ENCODE data around the gene BANF1. TPM values are rescaled to one million over a fixed set of nuclear protein-coding genes. Genes with fewer than 3 reads are reported as not detected.

BANF1 gene
- total RNA-seq, 1 donor from 2014 or later: 54.5 TPM

DNA sequence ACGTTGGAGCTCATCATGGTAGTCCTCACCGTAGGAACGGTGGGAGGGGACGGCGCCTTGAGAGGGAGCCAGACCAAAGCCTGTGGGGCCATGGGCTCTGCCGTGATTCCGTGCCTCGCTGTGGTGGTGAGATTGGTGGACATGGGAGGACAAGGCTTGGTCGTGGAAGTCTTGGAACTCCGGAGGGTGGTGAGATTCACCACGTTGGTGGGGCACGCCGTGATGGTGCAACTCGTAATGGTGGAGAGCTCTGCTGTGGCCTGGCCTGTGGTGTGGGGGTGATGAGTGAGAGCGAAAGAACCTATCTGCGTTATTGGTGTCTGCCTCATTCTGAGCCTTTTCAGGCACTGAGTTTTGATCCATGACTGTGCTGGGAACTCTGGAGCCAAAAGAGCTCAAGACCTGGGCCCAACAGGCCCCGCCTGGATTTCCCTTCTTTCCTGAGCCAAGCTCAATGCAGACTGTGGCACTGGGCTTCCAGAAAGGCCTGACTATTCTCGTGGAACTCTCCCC lies 23.8 kb downstream of the BANF1 start, which contains the start of gene CATSPER1:
CATSPER1 (minus strand) TSS at position 463 of the 513 bp plus-strand sequence; CDS start at position 363, 100 bp downstream.
- no peaks in the 10 kb centered on the region for H3K27me3 ChIP-seq
- H3K27ac ChIP-seq: no peak within 1 kb of the TSS
- H3K36me3 ChIP-seq: no peaks in the 10 kb centered on the region
- H3K4me3 ChIP-seq: no peak within 1 kb of the TSS
- intact Hi-C loops (cut with DNase I): no loop called here
- H3K4me1 ChIP-seq: peaks cover 4% of the 10 kb centered on the region
- TF ChIP-seq, protein P1, sequence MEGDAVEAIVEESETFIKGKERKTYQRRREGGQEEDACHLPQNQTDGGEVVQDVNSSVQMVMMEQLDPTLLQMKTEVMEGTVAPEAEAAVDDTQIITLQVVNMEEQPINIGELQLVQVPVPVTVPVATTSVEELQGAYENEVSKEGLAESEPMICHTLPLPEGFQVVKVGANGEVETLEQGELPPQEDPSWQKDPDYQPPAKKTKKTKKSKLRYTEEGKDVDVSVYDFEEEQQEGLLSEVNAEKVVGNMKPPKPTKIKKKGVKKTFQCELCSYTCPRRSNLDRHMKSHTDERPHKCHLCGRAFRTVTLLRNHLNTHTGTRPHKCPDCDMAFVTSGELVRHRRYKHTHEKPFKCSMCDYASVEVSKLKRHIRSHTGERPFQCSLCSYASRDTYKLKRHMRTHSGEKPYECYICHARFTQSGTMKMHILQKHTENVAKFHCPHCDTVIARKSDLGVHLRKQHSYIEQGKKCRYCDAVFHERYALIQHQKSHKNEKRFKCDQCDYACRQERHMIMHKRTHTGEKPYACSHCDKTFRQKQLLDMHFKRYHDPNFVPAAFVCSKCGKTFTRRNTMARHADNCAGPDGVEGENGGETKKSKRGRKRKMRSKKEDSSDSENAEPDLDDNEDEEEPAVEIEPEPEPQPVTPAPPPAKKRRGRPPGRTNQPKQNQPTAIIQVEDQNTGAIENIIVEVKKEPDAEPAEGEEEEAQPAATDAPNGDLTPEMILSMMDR (IDR thresholded peaks at IDR 0.05): no peak
- TF ChIP-seq POLR2A (IDR thresholded peaks at IDR 0.05) (no peak), POLR2AphosphoS5 (IDR thresholded peaks at IDR 0.05; ENCODE audit: insufficient read depth in 1 of 2, low read depth in 1 of 2) (no peak)
- DNase-seq (ENCODE audit: extremely low spot score in 2 of 2): no peak
- no peaks in the 10 kb centered on the region for H3K9me3 ChIP-seq

DNA sequence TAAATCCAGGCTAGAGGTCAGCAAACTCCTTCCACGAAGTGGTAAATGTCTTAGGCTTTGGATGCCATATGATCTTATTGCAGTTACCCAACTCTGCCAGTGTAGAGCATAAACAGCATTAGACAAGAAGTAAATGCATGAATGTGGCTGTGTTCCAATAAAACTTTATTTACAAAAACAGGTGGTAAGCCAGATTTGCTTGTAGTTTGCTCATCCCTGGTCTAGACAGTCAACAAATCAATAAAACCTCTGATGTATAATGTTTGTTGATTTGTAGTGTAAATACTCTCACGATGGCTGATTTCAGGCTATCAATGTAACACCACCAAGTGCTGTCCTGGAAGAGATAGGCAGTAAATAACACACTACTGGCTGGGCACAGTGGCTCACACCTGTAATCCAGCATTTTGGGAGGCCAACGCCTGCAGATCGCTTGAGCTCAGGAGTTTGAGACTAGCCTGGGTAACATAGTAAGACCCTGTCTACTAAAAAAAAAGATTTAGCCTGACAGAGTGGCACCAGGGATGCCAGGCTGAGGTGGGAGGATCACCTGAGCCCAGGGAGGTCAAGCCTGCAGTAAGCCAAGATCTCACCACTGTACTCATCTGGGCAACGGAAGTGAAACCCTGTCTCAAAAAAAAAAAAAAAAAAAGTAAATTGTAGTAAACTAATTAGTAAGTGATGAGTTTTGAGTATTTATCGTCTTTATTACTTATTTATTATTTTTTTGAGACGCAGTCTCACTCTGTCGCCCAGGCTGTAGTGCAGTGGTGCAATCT lies 30.8 kb downstream of the BANF1 start:
- Histone ChIP-seq H3K36me3 (no peaks in the 10 kb centered on the region), H3K27ac (no peak overlapping the region), H3K4me1 (no peaks in the 10 kb centered on the region), H3K9me3 (no peaks in the 10 kb centered on the region), H3K27me3 (no peaks in the 10 kb centered on the region), H3K4me3 (no peak overlapping the region)
- TF ChIP-seq POLR2AphosphoS5 (IDR thresholded peaks at IDR 0.05; ENCODE audit: insufficient read depth in 1 of 2, low read depth in 1 of 2): no peak
- no peak for TF ChIP-seq POLR2A (IDR thresholded peaks at IDR 0.05)
- TF ChIP-seq, protein P1 (IDR thresholded peaks at IDR 0.05): no peak
- no peak for DNase-seq (ENCODE audit: extremely low spot score in 2 of 2)
- intact Hi-C loops (cut with DNase I): no loop called here

DNA sequence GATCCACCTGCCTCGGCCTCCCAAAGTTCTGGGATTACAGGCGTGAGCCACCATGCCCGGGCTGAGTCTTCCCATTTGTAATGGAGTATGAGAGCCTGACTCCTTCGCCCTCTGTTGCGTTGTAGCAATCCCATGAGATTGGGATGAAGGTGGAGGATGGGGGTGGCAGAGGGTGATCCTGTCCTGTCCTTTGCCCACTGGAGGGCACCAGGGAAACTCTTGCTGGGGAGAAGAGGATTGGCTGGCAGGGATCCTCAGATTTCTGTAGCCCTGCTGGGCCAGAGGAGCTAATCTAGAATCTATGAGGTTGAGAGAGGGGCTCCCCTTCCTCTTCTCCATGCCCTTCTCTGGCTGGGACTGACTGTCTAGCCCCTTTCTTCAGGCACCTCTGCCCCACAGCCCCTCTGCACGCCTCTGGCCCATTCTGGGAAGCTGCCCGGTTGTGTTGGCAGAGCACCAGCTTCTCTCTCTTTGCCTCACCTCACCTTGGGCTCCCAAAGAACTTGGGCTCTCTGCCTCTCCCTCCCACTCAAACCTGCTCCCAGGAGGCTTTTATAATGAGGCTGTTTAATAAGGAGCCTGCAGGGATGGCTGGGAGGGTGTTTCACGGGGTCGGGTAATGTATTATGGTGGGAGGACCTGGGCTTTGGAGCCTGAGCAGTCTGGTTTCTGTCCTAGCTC lies 33.5 kb downstream of the BANF1 start:
- no peak overlapping the region for H3K4me3 ChIP-seq
- intact Hi-C loops (cut with DNase I): no loop called here
- H3K27ac ChIP-seq: no peak overlapping the region
- no peaks in the 10 kb centered on the region for H3K36me3 ChIP-seq
- DNase-seq (ENCODE audit: extremely low spot score in 2 of 2): no peak
- no peaks in the 10 kb centered on the region for H3K9me3 ChIP-seq
- TF ChIP-seq, protein P1 (IDR thresholded peaks at IDR 0.05): no peak
- TF ChIP-seq POLR2A (IDR thresholded peaks at IDR 0.05) (no peak), POLR2AphosphoS5 (IDR thresholded peaks at IDR 0.05; ENCODE audit: insufficient read depth in 1 of 2, low read depth in 1 of 2) (no peak)
- H3K4me1 ChIP-seq: no peaks in the 10 kb centered on the region
- no peaks in the 10 kb centered on the region for H3K27me3 ChIP-seq

DNA sequence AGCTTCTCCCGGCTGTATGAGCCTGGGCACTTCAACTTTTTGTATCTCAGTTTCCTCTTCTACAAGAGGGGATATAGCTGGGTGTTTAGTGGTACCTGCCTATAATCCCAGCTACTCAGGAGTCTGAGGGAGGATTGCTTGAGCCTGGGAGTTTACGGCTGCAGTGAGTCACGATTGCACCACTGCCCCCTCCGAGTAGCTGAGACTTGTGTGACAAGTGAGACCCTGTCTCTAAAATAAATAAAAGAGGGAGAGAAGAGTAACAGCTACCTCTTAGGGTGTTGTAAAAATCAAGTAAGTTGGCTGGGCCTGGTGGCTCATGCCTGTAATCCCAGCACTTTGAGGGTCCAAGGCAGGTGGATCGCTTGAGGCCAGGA lies 34.0 kb downstream of the BANF1 start:
- Histone ChIP-seq H3K4me3 (no peak overlapping the region), H3K27ac (no peak overlapping the region), H3K9me3 (no peaks in the 10 kb centered on the region), H3K4me1 (no peaks in the 10 kb centered on the region), H3K36me3 (no peaks in the 10 kb centered on the region), H3K27me3 (no peaks in the 10 kb centered on the region)
- no peak for DNase-seq (ENCODE audit: extremely low spot score in 2 of 2)
- no peak for TF ChIP-seq POLR2AphosphoS5 (IDR thresholded peaks at IDR 0.05; ENCODE audit: insufficient read depth in 1 of 2, low read depth in 1 of 2)
- TF ChIP-seq, protein P1 (IDR thresholded peaks at IDR 0.05): no peak
- no peak for TF ChIP-seq POLR2A (IDR thresholded peaks at IDR 0.05)
- intact Hi-C loops (cut with DNase I): no loop called here
